Tibial nerve (tissue), 3 donors: ENCODE results near the gene SH3BP1.

Experiments
- CTCF ChIP-seq, 5 experiments: fragments of 200-600 bp in 3 of 5; fragments of 450-650 bp in 2 of 5; sonication (generic) in 3 of 5; IDR thresholded peaks; one replicate each; pipeline ENCODE4 v1.5.1; 2016 to 2019; ENCODE audit warnings: antibody characterized with exemption in 5 of 5, mild to moderate bottlenecking in 3 of 5, moderate library complexity in 2 of 5
- POLR2A ChIP-seq, 2 donors: fragments of 450-650 bp; IDR thresholded peaks; one replicate each; pipeline ENCODE4 v1.6.1; 2017; ENCODE audit warnings: antibody characterized with exemption in 2 of 2, mild to moderate bottlenecking in 2 of 2, moderate library complexity in 2 of 2

DNA sequence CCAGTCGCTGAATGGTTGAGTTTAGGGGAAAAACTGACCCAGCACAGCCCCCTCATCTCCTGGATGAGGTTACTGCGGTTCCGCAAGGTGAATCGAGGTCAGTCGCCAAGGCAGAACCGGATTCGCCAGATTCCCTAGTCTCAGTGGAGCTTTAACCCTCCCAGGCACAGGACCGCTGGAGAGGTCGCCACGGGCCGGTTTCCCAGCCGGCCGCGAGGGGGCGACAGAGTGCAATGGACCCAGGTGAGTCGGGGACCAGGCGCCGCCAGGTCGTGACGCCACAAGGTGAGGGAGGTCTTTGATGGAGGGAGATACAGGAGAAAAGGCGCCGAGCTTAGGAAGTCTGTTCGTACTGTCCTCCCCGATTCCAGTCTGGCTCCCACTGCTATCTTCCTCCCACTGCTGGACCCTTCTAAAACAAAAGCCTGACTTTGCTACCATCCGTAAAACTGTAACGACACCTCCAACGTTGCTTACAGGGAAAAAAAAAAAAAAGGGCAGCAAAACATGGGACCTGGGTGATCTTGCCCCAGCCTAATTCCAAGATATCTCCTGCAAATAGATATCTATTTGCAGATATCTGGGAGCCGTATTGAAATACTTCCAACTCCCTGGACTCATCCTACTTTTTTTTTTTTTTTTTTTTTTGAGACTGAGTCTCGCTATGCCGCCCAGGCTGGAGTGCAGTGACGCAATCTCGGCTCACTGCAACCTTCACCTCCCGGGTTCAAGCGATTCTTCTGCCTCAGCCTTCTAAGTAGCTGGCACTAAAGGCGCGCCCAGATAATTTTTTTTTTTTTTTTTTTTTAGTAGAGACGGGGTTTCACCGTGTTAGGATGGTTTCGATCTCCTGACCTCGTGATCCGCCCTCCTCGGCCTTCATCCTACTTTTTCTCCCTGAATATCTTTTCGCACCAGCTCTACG, 32.2 kb upstream of the SH3BP1 start:
- TF ChIP-seq POLR2A (IDR thresholded peaks at IDR 0.05): no peak
- TF ChIP-seq CTCF (IDR thresholded peaks at IDR 0.05): peak; percentile 90 to 96 (median 91)
